Tibial nerve (tissue), 4 donors: ENCODE data around the gene PTPRT. TPM values are rescaled to one million over a fixed set of nuclear protein-coding genes. Genes with fewer than 3 reads are reported as not detected.

ENCODE experiments used
- DNase-seq, 2 donors: peaks; one replicate each; pipeline ENCODE4 v3.0.0-alpha.2; 2019; ENCODE audit warnings: low spot score in 2 of 2
- H3K27ac ChIP-seq, 4 donors: fragments of 200-600 bp; sonication (generic) in 3 of 4; one replicate each; pipeline ENCODE4 v1.5.1; 2017 to 2019; ENCODE audit warnings: mild to moderate bottlenecking in 1 of 4
- H3K27me3 ChIP-seq, 2 donors: fragments of 200-600 bp; sonication (generic) in 1 of 2; one replicate each; pipeline versions ENCODE4 v1.5.1 to v1.6.0; 2017 to 2019
- H3K36me3 ChIP-seq, 3 donors: fragments of 200-600 bp; sonication (generic); one replicate each; pipeline ENCODE4 v1.5.1; 2018 to 2019
- H3K4me1 ChIP-seq, 4 donors: fragments of 200-600 bp; sonication (generic) in 3 of 4; one replicate each; pipeline ENCODE4 v1.5.1; 2017 to 2019
- H3K4me3 ChIP-seq, 4 donors: fragments of 200-600 bp; sonication (generic) in 3 of 4; one replicate each; pipeline ENCODE4 v1.5.1; 2017 to 2019; ENCODE audit warnings: mild to moderate bottlenecking in 1 of 4, moderate library complexity in 1 of 4
- H3K9me3 ChIP-seq, 4 donors: fragments of 200-600 bp; sonication (generic) in 3 of 4; one replicate each; pipeline ENCODE4 v1.5.1; 2017 to 2019
- EP300 ChIP-seq, 2 donors: sonication (generic); formaldehyde crosslinking; IDR thresholded peaks; one replicate each; pipeline ENCODE4 v1.6.1; 2017; ENCODE audit warnings: antibody characterized with exemption in 2 of 2, mild to moderate bottlenecking in 1 of 2
- POLR2A ChIP-seq, 2 donors: fragments of 450-650 bp; IDR thresholded peaks; one replicate each; pipeline ENCODE4 v1.6.1; 2017; ENCODE audit warnings: antibody characterized with exemption in 2 of 2, mild to moderate bottlenecking in 2 of 2, moderate library complexity in 2 of 2
- WGBS, 2 donors: methylation state at CpG; one replicate each; pipeline ENCODE4 v1.1.5; 2018; 5-methylcytosine and 5-hydroxymethylcytosine counted together
- total RNA-seq, 4 donors: library from RNA; depleted of rRNA; stranded (reverse); fragments of >200 nt; gene quantifications; one replicate each; pipeline ENCODE4 v1.1.0, GENCODE V29; 2016
- TF ChIP-seq, protein P1 (sequence below), 5 experiments: fragments of 200-600 bp in 3 of 5; fragments of 450-650 bp in 2 of 5; sonication (generic) in 3 of 5; IDR thresholded peaks; one replicate each; pipeline ENCODE4 v1.5.1; 2016 to 2019; ENCODE audit warnings: antibody characterized with exemption in 5 of 5, mild to moderate bottlenecking in 3 of 5, moderate library complexity in 2 of 5

The PTPRT gene
- total RNA-seq, 4 donors from 2014 or later, result under 0.01 TPM; not detected in 3

DNA sequence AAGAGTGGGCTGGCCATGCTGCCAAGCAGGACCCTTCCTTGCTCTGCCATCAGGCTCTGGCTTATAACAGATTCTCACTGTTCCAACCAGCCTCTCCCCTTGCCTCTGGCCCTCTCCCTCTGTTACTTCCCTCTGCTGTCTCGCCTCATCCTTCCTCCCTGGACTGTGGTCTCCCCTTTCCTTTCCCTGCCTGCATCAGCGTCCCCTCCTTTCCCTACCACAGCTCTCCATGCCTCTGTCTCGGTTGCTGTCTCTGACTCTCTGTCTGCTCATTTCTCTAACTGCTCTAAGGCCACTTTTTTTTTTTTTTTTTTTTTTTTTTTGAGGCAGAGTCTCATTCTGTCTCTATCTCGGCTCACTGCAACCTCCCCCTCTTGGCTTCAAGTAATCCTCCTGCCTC, 173.4 kb downstream of the PTPRT start:
- no peak for DNase-seq
- Histone ChIP-seq H3K27me3 (no peaks in the 10 kb centered on the region), H3K4me1 (no peaks in the 10 kb centered on the region), H3K27ac (no peak overlapping the region), H3K9me3 (no peaks in the 10 kb centered on the region), H3K36me3 (no peaks in the 10 kb centered on the region), H3K4me3 (no peak overlapping the region)
- no peak for TF ChIP-seq POLR2A (IDR thresholded peaks at IDR 0.05)
- TF ChIP-seq, protein P1, sequence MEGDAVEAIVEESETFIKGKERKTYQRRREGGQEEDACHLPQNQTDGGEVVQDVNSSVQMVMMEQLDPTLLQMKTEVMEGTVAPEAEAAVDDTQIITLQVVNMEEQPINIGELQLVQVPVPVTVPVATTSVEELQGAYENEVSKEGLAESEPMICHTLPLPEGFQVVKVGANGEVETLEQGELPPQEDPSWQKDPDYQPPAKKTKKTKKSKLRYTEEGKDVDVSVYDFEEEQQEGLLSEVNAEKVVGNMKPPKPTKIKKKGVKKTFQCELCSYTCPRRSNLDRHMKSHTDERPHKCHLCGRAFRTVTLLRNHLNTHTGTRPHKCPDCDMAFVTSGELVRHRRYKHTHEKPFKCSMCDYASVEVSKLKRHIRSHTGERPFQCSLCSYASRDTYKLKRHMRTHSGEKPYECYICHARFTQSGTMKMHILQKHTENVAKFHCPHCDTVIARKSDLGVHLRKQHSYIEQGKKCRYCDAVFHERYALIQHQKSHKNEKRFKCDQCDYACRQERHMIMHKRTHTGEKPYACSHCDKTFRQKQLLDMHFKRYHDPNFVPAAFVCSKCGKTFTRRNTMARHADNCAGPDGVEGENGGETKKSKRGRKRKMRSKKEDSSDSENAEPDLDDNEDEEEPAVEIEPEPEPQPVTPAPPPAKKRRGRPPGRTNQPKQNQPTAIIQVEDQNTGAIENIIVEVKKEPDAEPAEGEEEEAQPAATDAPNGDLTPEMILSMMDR (IDR thresholded peaks at IDR 0.05), result no peak
- no peak for TF ChIP-seq EP300 (IDR thresholded peaks at IDR 0.05)
- WGBS, 2 donors, result 58 to 65% methylated on average over 4 of the region's 4 CpGs

DNA sequence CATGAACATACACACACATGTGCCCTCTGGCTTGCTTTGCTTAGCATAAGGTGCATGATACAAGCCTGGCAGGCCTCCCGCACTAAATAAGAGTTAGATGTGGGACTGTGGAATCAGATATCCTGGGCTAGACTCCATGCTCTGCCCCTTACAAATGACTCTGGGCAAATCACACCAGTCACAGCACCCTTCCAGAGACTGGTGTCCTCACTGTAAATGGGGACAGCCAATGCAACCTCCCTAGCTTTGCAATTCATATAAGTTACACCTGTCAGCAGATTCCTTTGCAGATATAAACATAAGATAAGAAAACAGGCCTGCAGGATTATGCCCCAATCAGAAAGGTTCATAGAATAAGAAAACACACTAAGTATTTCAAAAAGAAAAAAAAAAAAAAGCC, 174.1 kb downstream of the PTPRT start:
- H3K9me3 ChIP-seq, result peaks cover 0 to 2% (median 0%) of the 10 kb centered on the region in 4 donors
- TF ChIP-seq EP300 (IDR thresholded peaks at IDR 0.05) (no peak), POLR2A (IDR thresholded peaks at IDR 0.05) (no peak)
- TF ChIP-seq, protein P1 (IDR thresholded peaks at IDR 0.05), result no peak
- 73 to 91% methylated on average over 1 of the region's 1 CpG for WGBS, 2 donors
- H3K36me3 ChIP-seq, result no peaks in the 10 kb centered on the region
- H3K4me1 ChIP-seq, result no peaks in the 10 kb centered on the region
- H3K4me3 ChIP-seq, result no peak overlapping the region
- no peak overlapping the region for H3K27ac ChIP-seq
- no peak for DNase-seq
- H3K27me3 ChIP-seq, result no peaks in the 10 kb centered on the region

DNA sequence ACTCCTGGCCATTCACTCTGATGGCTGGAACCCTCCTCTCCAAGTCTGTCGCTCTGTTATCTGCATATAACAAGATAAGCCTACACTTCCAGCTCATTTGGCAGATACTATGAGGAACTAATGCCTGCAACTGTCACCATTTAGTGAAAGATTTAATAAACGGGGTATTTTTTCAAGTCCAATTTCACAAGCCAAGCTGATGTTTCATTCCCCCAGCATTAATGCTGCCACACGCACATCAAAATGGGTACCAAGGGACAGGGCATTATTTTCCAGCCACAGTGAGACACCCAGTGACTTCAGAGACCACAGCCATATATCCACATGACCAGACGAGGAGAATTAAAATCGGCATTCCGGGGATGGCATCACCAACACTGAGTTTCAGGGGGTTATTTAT, 175.5 kb downstream of the PTPRT start:
- TF ChIP-seq, protein P1 (IDR thresholded peaks at IDR 0.05), result no peak
- TF ChIP-seq EP300 (IDR thresholded peaks at IDR 0.05), result no peak
- no peak for TF ChIP-seq POLR2A (IDR thresholded peaks at IDR 0.05)
- no peaks in the 10 kb centered on the region for H3K4me1 ChIP-seq
- no peak for DNase-seq
- peaks cover 0 to 2% (median 0%) of the 10 kb centered on the region in 4 donors for H3K9me3 ChIP-seq
- H3K27ac ChIP-seq, result no peak overlapping the region
- H3K36me3 ChIP-seq, result no peaks in the 10 kb centered on the region
- no peaks in the 10 kb centered on the region for H3K27me3 ChIP-seq
- WGBS, 2 donors, result 85 to 86% methylated on average over 6 of the region's 6 CpGs
- no peak overlapping the region for H3K4me3 ChIP-seq

DNA sequence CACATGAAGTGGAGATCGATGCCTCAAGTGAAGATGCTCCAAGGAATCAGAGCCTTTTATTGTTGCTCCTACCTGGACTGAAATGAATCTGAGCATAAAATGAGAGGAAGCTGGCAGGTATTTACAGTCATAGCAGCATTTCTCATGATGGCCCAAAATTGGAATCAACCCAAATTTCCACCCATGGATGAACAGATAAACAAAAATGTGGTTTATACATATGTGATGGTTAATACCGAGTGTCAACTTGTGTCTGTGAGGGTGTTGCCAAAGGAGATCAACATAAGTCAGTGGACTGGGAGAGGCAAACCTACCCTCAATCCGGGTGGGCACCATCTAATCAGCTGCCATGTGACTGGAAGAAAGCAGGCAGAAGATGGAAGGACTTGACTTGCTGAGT, 178.2 kb downstream of the PTPRT start:
- no peaks in the 10 kb centered on the region for H3K36me3 ChIP-seq
- H3K4me3 ChIP-seq, result no peak overlapping the region
- H3K4me1 ChIP-seq, result no peaks in the 10 kb centered on the region
- DNase-seq, result no peak
- peaks cover 0 to 2% (median 0%) of the 10 kb centered on the region in 4 donors for H3K9me3 ChIP-seq
- H3K27ac ChIP-seq, result no peak overlapping the region
- no peaks in the 10 kb centered on the region for H3K27me3 ChIP-seq
- 91 to 94% methylated on average over 3 of the region's 3 CpGs for WGBS, 2 donors
- TF ChIP-seq, protein P1 (IDR thresholded peaks at IDR 0.05), result no peak
- TF ChIP-seq POLR2A (IDR thresholded peaks at IDR 0.05), result no peak
- TF ChIP-seq EP300 (IDR thresholded peaks at IDR 0.05), result no peak

DNA sequence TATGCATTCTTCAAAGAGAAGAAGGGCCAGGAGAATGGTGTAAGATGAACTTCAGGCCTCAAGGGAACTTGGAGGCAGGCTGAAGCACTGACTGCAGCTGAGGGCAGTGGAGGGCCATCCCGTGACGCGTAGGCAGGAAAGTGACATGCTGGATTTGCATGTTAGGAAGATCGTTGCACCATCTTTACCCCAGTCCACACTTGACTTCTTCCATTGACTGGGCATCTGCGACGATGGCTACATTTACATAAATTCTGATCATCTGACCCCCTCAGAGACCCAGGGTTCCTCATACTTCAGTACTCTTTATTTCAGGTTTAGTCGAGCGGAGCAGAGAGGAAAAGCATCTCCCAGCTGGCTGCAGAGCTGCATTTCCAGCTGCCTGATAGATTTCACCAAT, 180.2 kb downstream of the PTPRT start:
- Histone ChIP-seq H3K4me1 (no peaks in the 10 kb centered on the region), H3K9me3 (peaks cover 0 to 2% (median 0%) of the 10 kb centered on the region in 4 donors), H3K36me3 (no peaks in the 10 kb centered on the region), H3K27ac (no peak overlapping the region), H3K4me3 (no peak overlapping the region), H3K27me3 (no peaks in the 10 kb centered on the region)
- TF ChIP-seq POLR2A (IDR thresholded peaks at IDR 0.05) (no peak), EP300 (IDR thresholded peaks at IDR 0.05) (no peak)
- TF ChIP-seq, protein P1 (IDR thresholded peaks at IDR 0.05), result no peak
- DNase-seq, result no peak
- 93 to 95% methylated on average over 8 of the region's 8 CpGs for WGBS, 2 donors
